Colon (tissue), 2 donors: ENCODE results near the gene CMTM4.
"Not testable (repeated sequence)": the region's sequence is repeated elsewhere in the genome, so short reads cannot be mapped to it uniquely, and the experiment has no call there.

ENCODE experiments used
- FAIRE-seq: peaks from 2 replicates; lab custom pipeline; 2012; peaks lifted over from hg19 to GRCh38; lab: Jason Lieb, UNC
- donor health status: control.
- donor health status: control.

The CMTM4 gene

DNA sequence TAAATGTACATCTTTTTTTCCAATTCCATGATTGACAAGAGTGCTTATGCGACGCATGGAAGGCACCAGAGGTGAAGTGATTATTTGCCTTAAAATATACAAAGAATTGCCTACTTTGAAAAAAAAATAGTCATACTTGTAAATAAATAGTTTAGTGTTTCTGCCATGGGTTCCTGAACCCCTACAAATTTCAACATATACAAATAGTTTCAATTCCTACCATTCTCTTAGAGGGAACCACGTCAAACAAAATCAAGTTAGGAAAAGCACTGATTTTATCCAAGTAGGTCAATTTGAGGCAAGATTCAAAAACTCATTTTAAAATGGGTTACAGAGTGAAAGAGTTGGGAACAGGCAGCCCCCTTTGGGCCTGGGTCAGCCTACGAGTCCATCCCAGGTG lies 80.4 kb downstream of the CMTM4 start:
- FAIRE-seq: no peak

- no peak for FAIRE-seq
Measured at GRCh38 chr16:66614161-66614802, 82.3 kb downstream of the CMTM4 start.

- FAIRE-seq: no peak
Measured at GRCh38 chr16:66612422-66612821, 84.1 kb downstream of the CMTM4 start.

GRCh38 chr16:66611911-66612310 lies 84.6 kb downstream of the CMTM4 start:
- not testable (repeated sequence) for FAIRE-seq

DNA sequence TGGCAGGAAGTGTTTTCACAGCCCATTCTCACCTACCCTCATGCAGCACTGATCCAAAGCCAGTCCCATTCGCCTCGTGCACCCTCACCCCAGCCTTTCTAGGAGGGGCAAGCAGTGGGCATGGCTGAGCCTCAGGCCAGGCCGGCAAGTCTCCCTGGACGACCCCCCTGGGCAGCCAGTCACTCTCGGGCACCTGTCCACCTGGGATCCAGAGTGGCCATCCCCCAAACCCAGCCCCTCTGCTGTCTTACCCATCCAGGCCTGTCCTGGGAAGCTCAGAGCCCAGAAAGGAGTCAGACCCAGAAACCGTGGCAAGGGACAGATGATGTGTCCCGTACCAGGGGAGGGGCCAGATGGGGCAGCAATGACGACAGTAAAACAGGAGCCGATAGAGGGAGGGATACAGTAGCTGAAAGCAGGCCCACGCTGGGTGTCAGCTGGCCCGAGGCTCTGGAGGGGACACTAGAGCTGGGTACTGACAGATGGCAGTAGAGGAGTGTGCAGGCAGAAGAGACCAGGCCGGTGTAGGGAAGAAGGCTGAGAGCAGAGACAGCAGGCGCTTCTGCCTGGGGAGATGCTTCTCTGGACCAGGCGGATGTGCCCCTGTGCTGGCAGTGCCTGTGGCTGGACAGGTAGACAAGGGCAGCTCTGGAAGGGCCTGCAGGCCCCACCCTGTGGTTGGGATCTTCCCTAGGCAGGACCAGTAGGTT lies 86.3 kb downstream of the CMTM4 start:
- FAIRE-seq: no peak

- FAIRE-seq: no peak
Measured at GRCh38 chr16:66609139-66609510, 87.4 kb downstream of the CMTM4 start.

- FAIRE-seq: no peak
Measured at GRCh38 chr16:66608241-66609138, 88.1 kb downstream of the CMTM4 start.

GRCh38 chr16:66605979-66606751 lies 90.4 kb downstream of the CMTM4 start:
- FAIRE-seq: no peak

DNA sequence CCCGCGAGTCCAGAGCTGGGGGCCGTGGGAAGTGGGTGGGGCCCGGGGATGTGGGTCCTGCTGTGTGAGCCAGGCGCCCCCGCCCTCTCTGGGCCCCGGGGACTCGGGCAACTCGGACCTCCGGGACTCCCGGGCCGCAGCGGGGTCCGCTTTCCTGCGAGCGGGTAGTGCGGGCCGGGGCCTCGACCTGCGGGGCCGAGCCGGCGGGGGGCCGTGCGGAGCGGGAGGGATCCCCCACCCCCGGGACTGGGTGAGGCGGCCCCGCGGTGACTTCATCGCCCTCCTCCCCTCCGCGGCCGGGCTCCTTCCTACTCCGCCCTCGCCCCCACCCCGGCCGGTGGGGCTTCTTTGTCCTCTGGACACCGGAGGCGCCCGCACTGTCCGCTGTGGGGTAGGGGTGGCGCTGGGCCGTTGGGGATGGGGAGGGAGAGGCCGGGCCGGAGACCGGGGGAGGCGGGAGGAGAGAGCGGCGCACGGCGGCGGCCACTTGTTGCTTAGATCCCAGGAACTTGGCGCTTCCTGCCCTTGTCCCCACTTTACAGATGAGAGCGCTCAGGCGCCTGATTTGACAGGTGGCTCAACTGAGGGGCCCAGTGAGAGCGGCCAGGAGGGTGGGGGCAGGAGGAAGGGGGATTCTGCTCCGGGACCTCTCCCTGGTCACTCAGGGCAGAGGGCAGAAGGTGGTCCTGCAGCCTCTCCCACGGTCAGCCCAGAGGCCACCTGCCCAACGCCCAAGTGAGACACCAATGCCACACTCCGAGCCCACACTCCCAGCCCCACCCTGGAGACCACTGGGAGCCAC lies 91.2 kb downstream of the CMTM4 start:
- FAIRE-seq: no peak

DNA sequence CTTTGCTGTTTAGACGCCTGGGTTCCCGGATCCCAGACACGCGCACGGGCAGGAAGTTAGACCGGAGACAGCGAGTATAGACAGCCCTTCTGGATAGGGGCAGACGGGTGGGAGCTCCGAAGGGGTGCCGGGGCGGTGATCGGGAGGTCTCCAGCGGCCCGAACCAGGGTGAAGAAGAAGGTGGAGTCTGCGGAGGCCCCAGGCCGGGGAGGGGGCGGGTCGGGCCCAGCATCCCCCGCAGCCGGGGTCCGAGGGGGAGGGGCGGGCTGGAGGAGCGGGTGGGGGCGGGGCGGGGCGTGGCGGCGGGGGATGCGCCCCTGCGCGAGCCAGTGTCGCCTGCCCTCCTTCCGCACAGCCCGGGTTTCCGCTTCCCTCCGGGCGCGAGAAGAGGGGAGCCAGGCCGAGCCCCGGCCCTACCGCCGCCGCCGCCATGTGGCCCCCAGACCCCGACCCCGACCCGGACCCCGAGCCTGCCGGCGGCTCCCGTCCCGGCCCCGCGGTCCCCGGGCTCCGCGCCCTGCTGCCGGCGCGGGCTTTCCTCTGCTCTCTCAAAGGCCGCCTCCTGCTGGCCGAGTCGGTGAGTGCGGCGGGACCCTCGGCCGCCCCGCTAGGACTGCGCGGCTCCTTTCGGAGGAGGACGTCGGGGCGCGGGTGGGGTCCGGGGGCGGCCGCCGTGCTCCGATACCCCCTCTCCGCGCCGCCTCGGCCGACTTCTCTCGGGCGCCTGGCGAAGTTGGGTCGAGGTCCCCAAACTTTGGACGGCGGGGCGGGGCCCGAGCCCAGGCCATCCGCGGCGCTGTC lies 92.0 kb downstream of the CMTM4 start, which contains the start of gene CMTM3:
Gene CMTM3 (plus strand): TSS at position 329 of the 801 bp plus-strand sequence. CDS start 102 bp downstream, at position 431.
- FAIRE-seq: no peak

DNA sequence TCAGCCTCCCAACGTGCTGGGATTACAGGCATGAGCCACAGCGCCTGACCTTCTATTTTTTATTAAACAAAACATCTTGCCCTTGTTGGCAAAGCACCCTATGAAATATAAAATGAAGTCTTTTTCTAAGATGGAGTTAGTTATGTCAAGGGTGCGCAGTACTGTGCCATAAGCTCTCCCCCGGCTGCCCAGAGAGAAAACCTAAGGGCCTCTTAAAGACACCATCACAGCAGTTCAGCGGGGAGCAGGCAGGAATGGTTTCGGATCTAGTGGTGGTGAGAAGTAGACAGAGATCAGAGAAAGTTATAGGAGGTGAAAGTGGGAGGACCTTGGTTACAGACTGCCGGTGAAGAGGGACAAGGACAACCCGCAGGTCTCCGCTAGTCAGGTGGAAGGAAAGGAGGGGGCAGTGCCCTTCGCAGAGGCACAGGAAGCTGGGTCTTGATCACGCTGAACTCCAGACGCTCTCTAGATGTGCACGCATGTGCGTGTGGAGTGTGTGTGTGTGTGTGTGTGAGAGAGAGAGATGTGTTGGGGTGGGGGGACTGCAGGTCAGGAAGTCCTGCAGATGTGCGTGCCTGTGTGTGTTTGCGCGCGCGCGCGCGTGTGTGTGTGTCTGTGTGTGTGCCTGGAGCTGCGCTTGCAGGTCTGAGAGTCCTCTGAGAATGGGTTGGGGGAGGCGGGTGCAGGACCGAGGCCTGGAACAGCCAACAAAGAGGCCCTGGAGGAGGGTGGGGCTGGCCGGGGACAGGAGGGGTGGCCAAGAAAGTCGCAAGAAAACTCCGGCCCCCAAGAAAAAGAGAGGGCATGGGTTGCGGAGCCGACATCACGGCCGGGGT lies 92.8 kb downstream of the CMTM4 start:
- no peak for FAIRE-seq

DNA sequence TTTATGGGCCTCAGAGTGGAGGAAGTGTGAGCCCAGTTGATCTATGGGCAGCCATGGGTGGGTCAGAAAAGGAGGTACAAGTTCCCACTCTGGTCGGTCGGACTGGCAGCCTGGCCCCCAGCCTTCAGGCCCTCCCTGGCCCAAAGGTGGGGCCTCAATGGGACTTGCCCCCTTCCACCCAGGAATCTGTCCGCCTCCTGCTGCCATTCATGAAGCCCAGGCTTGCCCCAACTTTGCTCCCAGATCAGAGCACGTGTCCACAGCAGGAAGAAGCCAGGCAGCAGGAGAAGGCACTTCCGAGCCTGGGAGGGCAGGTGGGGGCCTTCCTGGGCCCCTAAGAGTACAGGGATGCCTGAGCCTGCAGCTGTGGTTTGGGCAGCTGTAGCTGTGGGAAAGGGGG lies 95.1 kb downstream of the CMTM4 start:
- no peak for FAIRE-seq

DNA sequence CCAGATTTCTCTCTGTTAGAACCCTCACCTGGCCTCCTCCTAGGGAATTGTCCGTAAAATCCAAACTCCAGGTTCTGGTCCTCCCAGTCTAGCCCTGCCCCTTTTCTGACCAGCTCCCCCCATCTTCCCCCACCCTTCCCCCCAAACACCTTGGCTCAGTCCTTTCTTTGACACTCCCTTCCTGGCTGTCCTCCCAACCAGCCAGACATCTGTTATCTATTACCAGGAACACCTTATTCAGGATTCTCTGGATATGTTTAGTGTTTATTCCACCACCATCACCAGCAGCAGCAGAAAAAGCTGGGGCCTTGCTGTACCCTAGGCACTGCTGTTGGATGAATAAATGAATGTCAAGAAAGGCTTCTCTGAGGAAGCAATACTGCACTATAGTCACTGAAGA lies 96.1 kb downstream of the CMTM4 start:
- FAIRE-seq: no peak

DNA sequence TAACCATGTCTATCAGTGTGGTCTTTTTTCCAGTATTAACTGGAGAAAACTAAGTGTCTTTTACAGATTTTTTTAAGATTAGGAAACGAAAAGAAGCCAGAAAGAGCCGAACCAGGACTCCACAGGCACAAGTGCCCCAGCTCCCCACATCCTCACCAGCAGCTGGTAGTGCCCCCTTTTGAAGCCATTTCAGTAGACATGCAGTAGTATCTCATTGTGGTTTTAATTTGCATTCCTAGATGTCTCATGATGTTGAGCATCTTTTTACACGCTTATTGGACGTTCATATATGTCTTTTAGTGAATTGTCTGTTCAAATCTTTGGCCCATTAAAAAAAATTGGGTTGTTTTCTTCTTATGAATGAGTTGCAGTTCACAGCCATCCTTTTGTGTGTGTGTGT lies 96.8 kb downstream of the CMTM4 start:
- no peak for FAIRE-seq

DNA sequence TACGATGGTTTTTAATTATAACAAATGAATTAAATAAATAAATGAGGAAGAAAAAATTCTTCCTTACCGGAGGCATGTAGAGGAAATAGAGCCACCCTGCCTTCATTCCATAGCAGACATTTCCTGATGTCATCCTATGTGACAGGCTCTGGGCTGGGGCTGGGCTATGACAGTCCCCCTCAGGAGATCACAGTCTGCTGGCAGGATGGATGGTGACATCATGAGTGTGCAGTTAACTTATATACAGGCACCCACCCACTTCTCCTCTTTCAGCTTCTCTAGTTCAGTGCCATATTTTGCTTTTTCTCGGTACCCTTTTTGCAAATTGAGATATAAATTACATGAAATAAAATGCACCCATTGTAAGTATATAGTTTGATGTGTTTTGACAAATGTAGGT lies 98.4 kb downstream of the CMTM4 start:
- no peak for FAIRE-seq

- FAIRE-seq: no peak
Measured at GRCh38 chr16:66596986-66597848, 99.3 kb downstream of the CMTM4 start.

GRCh38 chr16:66596559-66596958 lies 100.0 kb downstream of the CMTM4 start:
- FAIRE-seq: not testable (repeated sequence)

- no peak for FAIRE-seq
Measured at GRCh38 chr16:66594739-66595138, 101.8 kb downstream of the CMTM4 start.
